ENCODE measurements around the gene NEK10. TPM values are rescaled to one million over a fixed set of nuclear protein-coding genes. Genes with fewer than 3 reads are reported as not detected.

NEK10 gene
- total RNA-seq, 1 experiment from 2014 or later: 1.2 TPM

GRCh38 chr3:27208961-27209616 lies 160.1 kb downstream of the NEK10 start:
- ChIA-PET CTCF (no interaction called here), POLR2A (no interaction called here), RAD21 (ENCODE audit: low non-redundant PET in 1 of 2, low total read pairs in 2 of 2, uncharacterized antibody in 2 of 2, unreplicated experiment in 2 of 2) (no interaction called here)
- ATAC-seq (no peak), DNase-seq (ENCODE audit: low read depth, low spot score) (no peak)
- H3K4me2 ChIP-seq (ENCODE audit: low read length): no peak overlapping the region
- no peaks in the 10 kb centered on the region for H3K9me3 ChIP-seq (ENCODE audit: control insufficient read depth in 1 of 2, insufficient read depth in 1 of 2, low read depth in 1 of 2, low read length in 2 of 2)
- no TSS peak for BruUV-seq (replicated peaks)
- no peak overlapping the region for H3K9ac ChIP-seq (ENCODE audit: low read length)
- no peak overlapping the region for H2AFZ ChIP-seq (ENCODE audit: low read depth, low read length, poor library complexity, severe bottlenecking)
- TF ChIP-seq EGR1 (IDR thresholded peaks at IDR 0.05; ENCODE audit: low read depth) (no peak), SRF (IDR thresholded peaks at IDR 0.05; ENCODE audit: low read depth) (no peak), ZNF274 (IDR thresholded peaks at IDR 0.05; ENCODE audit: low read depth, low read length) (no peak), RAD21 (IDR thresholded peaks at IDR 0.05; ENCODE audit: low read depth) (no peak), SP1 (IDR thresholded peaks at IDR 0.05; ENCODE audit: low read depth) (no peak), CEBPB (IDR thresholded peaks at IDR 0.05; ENCODE audit: low read depth) (no peak), ZBTB33 (IDR thresholded peaks at IDR 0.05; ENCODE audit: extremely low read depth, insufficient replicate concordance, low read length) (no peak), POLR2AphosphoS5 (IDR thresholded peaks at IDR 0.05; ENCODE audit: low read depth, low read length) (no peak), TCF7L2 (IDR thresholded peaks at IDR 0.05; ENCODE audit: borderline replicate concordance, extremely low read depth, insufficient read depth, insufficient read length) (no peak), EZH2phosphoT487 (IDR thresholded peaks at IDR 0.05; ENCODE audit: borderline replicate concordance) (no peak), ATF3 (IDR thresholded peaks at IDR 0.05) (no peak), POLR2A (IDR thresholded peaks at IDR 0.05; ENCODE audit: borderline replicate concordance, extremely low read depth, insufficient read depth, insufficient read length) (no peak), FOSL1 (IDR thresholded peaks at IDR 0.05; ENCODE audit: low read depth) (no peak), REST (IDR thresholded peaks at IDR 0.05; ENCODE audit: low read depth) (no peak), JUND (IDR thresholded peaks at IDR 0.05) (no peak), CTCF (IDR thresholded peaks at IDR 0.05 in 2 of 3, conservative IDR thresholded peaks at IDR 0.05 in 1 of 3; ENCODE audit: borderline replicate concordance in 1 of 3, insufficient read depth in 1 of 3, low read depth in 2 of 3, low read length in 2 of 3) (no peak)
- H4K20me1 ChIP-seq (ENCODE audit: insufficient read depth): no peaks in the 10 kb centered on the region
- no peaks in the 10 kb centered on the region for H3K27me3 ChIP-seq (ENCODE audit: insufficient read depth, low read length)
- intact Hi-C loops (cut with micrococcal nuclease): no loop called here
- H3K27ac ChIP-seq (ENCODE audit: low read depth, low read length): no peak overlapping the region
- H3K4me1 ChIP-seq (ENCODE audit: control insufficient read depth in 1 of 2, insufficient read depth in 2 of 2, low read length in 2 of 2): no peaks in the 10 kb centered on the region
- H3K4me3 ChIP-seq (replicated peaks in 1 of 2; ENCODE audit: low read depth in 1 of 2, low read length in 2 of 2): no peak overlapping the region
- H3K79me2 ChIP-seq (ENCODE audit: insufficient read depth, low read length): no peaks in the 10 kb centered on the region
- no peaks in the 10 kb centered on the region for H3K9me2 ChIP-seq (ENCODE audit: insufficient read depth)
- no peaks in the 10 kb centered on the region for H3K36me3 ChIP-seq (ENCODE audit: control insufficient read depth in 1 of 2, insufficient read depth in 2 of 2, low read length in 2 of 2)
